GM20431 (cell line): Measurements from ENCODE around the gene DNAJC7.

Experiments used
- in situ Hi-C: fragments of 300-500 bp; cut with MseI, MboI; formaldehyde crosslinking; loops from one replicate; pipeline ENCODE4 v1.15.0; 2020; ENCODE audit warnings: low sequenced_read_pairs; ENCODE audit not compliant: unreplicated experiment

Gene DNAJC7

GRCh38 chr17:41962768-41963434 is 54.3 kb downstream of the DNAJC7 start:
- in situ Hi-C loops: loop anchor here (10.0 kb wide), 1 partner anchor 152 kb away; the partner anchor contains the start of gene DHX58

GRCh38 chr17:41962111-41962510 is 55.1 kb downstream of the DNAJC7 start:
- in situ Hi-C loops: loop anchor here (10.0 kb wide), 1 partner anchor 153 kb away; the partner anchor contains the start of gene DHX58

- in situ Hi-C loops: loop anchor here (10.0 kb wide), 1 partner anchor 155 kb away; the partner anchor contains the start of gene DHX58
Observed at GRCh38 chr17:41959336-41960095, 57.7 kb downstream of the DNAJC7 start.

- in situ Hi-C loops: no loop called here
Observed at GRCh38 chr17:41959030-41959335, 58.3 kb downstream of the DNAJC7 start.

DNA sequence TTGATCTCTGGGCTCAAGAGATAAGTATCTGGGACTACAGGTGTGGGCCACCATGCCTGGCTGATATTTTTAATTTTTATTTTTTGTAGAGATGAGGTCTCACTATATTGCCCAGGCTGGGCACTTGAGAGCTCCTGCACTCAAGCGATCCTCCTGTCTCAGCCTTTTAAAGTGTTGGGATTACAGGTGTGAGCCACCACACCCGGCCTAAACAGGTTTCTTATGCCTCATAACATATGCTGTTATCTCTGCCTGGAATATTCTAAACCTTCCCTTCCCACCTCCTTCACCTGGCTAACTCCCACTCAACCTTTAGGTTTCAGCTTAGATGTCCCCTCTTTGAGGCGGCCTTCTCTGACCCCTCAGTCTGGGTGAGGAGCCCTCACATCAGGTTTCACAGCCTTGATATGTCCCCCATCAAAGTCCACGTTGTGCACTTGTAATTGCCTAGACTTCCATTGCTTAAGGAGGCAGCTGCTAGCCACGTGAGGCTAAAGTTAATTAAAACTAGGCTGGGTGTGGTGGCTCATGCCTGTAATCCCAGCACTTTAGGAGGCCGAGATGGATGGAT is 59.3 kb downstream of the DNAJC7 start:
- in situ Hi-C loops: no loop called here

GRCh38 chr17:41957031-41957868 is 60.0 kb downstream of the DNAJC7 start:
- in situ Hi-C loops: no loop called here

DNA sequence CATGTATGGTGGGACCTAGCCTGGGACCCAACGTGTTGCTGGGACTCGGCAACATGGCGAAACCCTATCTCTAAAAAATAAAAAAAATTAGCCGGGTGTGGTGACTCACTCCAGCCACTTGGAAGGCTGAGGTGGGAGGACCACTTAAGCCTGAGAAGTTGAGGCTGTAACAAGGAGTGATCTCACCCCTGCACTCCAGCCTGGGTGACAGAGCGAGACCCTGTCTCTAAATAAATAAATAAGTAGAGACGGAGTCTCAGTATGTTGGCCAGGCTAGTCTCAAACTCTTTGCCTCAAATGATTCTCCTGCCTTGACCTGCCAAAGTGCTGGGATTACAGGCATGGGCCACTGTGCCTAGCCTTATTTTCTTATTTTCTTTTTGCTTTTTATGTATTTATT is 60.7 kb downstream of the DNAJC7 start:
- in situ Hi-C loops: no loop called here

DNA sequence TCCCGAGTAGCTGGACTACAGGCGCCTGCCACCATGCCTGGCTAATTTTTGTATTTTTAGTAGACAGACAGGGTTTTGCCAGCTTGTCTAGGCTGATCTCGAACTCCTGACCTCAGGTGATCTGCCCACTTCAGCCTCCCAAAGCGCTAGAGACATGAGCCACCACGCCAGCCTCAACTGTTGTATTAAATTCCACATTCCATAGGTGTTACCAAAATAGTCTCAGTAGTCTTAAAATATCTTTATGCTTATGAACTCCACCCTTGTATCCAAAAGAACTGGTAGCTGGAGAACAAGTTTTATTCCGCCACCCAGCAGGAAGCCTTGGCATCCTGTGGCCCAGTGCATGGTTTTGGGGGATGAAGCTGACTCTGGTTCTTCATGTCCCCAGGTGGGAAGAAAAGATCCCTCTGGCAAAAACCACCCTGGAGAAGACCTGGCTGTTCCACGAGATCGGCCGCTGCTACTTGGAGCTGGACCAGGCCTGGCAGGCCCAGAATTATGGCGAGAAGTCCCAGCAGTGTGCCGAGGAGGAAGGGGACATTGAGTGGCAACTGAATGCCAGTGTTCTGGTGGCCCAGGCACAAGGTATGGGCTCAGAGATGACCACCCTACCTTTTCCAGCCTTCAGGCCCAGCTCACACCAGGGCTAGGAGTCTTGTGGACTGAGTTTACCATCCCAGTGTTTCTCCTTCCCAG is 68.3 kb downstream of the DNAJC7 start:
- in situ Hi-C loops: no loop called here

DNA sequence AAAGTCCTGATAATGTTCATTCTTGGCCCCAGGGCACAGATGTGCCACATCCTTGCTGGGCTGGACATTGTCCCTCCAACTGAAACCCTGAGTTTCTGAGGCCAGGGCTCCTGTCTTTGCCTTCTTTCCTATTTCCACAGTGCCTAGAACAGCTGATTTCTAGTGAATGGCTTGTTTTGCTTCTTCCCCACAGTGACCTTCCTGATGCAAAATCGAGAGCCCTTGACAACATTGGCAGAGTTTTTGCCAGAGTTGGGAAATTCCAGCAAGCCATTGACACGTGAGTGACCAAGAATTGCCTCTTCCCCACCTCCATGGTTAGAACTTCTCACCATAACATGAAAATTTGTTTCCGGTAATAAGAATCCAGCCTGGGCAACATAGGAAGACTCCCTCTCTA is 72.3 kb downstream of the DNAJC7 start:
- in situ Hi-C loops: no loop called here

DNA sequence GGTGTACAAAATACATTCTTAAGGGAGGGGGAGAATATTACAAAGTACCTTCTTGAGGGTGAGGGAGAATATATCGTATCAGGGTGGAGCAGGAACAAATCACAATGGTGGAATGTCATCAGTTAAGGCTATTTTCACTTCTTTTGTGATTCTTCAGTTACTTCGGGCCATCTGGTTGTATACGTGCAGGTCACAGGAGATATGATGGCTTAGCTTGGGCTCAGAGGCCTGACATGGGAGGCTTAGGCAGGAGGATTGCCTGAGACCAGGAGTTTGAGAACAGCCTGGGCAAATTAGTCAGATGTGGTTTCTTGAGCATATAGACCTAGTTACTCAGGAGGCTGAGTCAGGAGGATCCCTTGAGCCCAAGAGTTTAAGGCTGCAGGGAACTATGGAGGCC is 73.7 kb downstream of the DNAJC7 start:
- in situ Hi-C loops: no loop called here

DNA sequence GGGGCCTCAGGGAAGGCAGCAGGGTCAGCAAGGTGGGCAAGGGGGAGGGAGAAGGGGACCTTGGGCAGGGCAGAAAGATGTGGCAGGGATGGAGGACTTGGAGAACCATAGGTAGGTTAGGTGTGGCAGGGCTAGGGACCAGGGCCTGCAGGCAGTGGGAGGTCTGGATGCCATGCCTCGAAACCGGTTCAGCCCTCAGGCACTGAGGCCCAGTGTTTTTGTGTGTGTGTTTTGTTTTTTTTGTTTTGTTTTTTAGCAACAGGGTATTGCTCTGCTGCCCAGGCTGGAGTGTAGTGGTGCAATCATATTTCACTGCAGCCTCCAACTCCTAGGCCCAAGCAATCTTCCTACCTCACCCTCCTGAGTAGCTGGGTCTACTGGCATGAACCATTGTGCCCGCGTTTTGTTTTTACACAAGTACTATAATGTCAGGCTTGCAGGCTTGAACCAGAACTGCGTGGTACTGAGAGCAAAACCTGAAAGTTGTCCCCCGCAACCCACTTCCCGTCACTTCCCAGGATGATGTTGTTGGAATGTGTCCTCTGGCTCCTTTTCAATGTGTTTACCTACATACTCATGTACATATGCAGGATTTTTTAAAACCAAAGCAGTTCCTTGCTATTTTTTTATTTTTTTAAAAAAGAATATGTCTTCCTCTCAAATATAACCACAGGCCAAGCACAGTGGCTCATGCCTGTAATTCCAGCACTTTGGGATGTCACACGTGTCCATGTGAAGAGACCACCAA is 74.4 kb downstream of the DNAJC7 start:
- in situ Hi-C loops: no loop called here

DNA sequence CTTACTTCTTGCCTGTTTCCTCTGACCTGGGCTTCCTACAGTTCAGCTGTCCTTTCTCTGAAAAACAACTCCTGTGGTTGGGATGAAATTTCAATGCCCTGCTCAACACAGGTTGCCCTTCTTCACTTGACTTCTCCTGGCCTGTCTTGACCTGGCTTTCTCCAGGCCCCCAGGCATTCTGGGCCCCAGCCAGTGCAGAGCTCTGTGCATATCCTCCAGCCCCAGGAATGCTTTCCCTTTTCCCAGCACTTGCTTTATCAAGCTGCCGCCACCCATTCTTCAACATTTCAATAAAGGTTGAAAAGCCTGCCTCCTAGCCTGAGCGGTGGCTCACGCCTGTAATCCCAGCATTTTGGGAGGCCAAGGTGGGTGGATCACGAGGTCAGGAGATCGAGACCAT is 76.1 kb downstream of the DNAJC7 start:
- in situ Hi-C loops: no loop called here

DNA sequence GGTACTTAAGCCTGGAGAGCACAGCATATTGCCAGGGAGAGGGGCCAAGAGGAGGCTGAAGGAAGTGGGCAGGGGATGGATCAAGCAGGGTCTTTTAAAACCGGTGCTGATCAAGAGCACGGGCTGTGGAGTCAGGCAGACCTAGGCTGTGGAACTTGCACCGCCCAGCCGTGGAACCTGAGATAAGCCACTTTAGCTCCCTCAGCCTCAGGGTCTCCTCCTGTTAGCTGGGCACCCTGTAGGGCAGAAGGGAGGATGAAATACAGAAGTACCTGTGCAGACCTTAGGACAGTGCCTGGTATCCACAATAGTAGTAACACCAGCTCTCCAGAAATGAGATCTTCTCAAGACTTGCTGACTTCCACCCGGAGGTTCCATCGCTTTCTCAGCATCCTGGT is 77.5 kb downstream of the DNAJC7 start:
- in situ Hi-C loops: no loop called here

DNA sequence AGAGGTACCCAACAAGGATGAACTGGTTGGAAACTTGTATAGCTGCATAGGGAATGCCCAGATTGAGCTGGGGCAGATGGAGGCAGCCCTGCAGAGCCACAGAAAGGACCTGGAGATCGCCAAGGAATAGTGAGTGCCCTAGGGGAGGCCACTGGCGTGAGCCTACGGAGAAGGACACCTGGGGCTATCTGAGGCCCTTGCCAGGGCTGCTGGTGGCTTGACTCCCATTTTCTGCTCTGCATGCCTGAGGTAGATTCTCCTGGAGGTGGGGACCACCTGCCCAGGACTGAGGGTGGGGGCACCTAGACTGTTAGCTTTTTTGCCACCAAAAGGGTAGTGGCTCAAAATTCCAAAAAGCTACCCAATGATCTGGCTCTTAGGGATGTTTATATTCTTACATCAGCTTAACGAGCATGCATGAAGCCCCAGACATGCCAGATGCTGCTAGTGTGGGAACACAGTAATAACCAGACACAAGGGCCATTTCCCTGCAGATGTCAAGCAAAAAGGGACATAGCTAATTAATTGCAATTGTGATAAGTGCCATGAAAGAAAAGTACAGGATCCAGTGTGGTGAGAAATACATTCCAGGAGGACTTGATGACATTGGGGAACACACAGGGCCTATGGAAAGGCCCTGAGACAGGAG is 78.1 kb downstream of the DNAJC7 start:
- in situ Hi-C loops: no loop called here

DNA sequence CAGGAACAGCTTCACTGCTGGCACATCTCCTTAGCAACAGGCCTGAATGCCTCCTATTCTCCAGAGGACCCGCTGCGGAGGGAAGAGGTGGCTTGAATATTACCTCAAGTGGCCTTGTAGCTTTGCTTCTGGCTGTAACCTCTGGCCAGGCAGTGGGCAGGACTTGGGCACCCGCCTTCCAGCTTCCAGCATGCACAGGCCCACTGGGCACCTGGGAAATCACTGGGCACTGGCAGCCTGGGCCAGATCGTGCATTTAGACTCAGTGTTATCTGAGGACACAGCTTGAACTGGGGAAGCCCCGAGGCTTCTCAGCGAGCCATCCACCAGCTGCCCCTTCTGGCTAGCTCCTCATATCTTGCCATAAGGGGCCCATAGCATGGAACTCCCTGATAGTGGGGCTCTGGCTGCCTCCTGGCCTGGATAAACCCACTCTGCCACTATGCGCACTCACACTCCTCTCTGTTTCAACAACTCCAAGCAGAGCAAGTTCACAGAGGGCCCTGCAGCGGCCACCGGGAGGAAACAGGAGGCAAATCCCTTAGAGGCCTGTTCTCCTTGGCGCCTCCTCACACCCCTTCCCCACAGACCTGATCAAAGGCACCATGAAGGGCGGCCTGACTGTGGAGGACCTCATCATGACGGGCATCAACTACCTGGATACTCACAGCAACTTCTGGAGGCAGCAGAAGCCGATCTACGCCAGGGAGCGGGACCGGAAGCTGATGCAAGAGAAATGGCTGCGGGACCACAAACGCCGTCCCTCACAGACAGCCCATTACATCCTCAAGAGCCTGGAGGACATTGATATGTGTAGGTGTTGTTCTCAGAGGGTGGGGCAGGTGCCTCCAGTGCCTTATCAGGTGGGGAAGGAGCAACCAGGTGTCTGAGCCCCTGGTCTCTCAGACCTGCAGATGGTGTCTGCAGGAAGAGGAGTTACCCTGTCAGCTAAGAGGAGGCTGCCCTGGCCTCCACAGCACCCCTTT is 79.0 kb downstream of the DNAJC7 start:
- in situ Hi-C loops: no loop called here

GRCh38 chr17:41935641-41936040 is 81.6 kb downstream of the DNAJC7 start:
- in situ Hi-C loops: no loop called here

GRCh38 chr17:41932816-41933389 is 84.3 kb downstream of the DNAJC7 start:
- in situ Hi-C loops: no loop called here
